BE2C (cell line): ENCODE measurements around the gene TXNL1.

ENCODE experiments used
- DNase-seq: peaks from one replicate; pipeline ENCODE4 v3.0.0-alpha.2; 2020
- H3K27me3 ChIP-seq: fragments of 250-450 bp; sonication (Bioruptor Pico); 2 replicates; pipeline ENCODE4 v1.5.1; 2020; ENCODE audit warnings: mild to moderate bottlenecking
- H3K36me3 ChIP-seq: fragments of 250-450 bp; sonication (Bioruptor Pico); 2 replicates; pipeline ENCODE4 v1.5.1; 2020; ENCODE audit warnings: mild to moderate bottlenecking
- H3K4me1 ChIP-seq: fragments of 250-450 bp; sonication (Bioruptor Pico); 2 replicates; pipeline ENCODE4 v1.5.1; 2020
- H3K4me3 ChIP-seq: 2 replicates; pipeline ENCODE4 v1.5.1; 2011; ENCODE audit warnings: low read depth, low read length
- H3K9me3 ChIP-seq: fragments of 250-450 bp; sonication (Bioruptor Pico); 2 replicates; pipeline ENCODE4 v1.5.1; 2020
- CTCF ChIP-seq: IDR thresholded peaks from 2 replicates; pipeline ENCODE4 v1.5.1; 2012; ENCODE audit warnings: mild to moderate bottlenecking, low read depth, low read length

The TXNL1 gene

GRCh38 chr18:56627991-56628390 lies 10.4 kb downstream of the TXNL1 start:
- no peak for TF ChIP-seq CTCF
- Histone ChIP-seq H3K9me3 (no peaks in the 10 kb centered on the region), H3K36me3 (no peaks in the 10 kb centered on the region), H3K4me3 (no peak overlapping the region), H3K27me3 (no peaks in the 10 kb centered on the region), H3K4me1 (no peaks in the 10 kb centered on the region)
- no peak for DNase-seq

GRCh38 chr18:56615738-56616520 lies 22.5 kb downstream of the TXNL1 start:
- H3K36me3 ChIP-seq = peaks cover 6% of the 10 kb centered on the region; the same call in 1 of the 2 replicates
- no peaks in the 10 kb centered on the region for H3K9me3 ChIP-seq

GRCh38 chr18:56606618-56607017 lies 31.8 kb downstream of the TXNL1 start:
- Histone ChIP-seq H3K9me3 (no peaks in the 10 kb centered on the region), H3K27me3 (no peaks in the 10 kb centered on the region), H3K36me3 (peaks cover 9% of the 10 kb centered on the region; the same call in 1 of the 2 replicates), H3K4me3 (no peak overlapping the region), H3K4me1 (no peaks in the 10 kb centered on the region)
- no peak for TF ChIP-seq CTCF
- no peak for DNase-seq

More at GRCh38 chr18:56615738-56616520, 22.5 kb downstream of the TXNL1 start:
- H3K27me3 ChIP-seq = no peaks in the 10 kb centered on the region
- no peak for TF ChIP-seq CTCF
- H3K4me1 ChIP-seq = no peaks in the 10 kb centered on the region
- DNase-seq = no peak
- no peak overlapping the region for H3K4me3 ChIP-seq

- TF ChIP-seq CTCF = no peak
- Histone ChIP-seq H3K27me3 (no peaks in the 10 kb centered on the region), H3K4me3 (no peak overlapping the region), H3K9me3 (no peaks in the 10 kb centered on the region), H3K36me3 (no peaks in the 10 kb centered on the region), H3K4me1 (no peaks in the 10 kb centered on the region)
- DNase-seq = no peak
These were observed 40.0 kb downstream of the TXNL1 start for GRCh38 chr18:56598422-56598821.

- no peak for TF ChIP-seq CTCF
These were observed 44.5 kb downstream of the TXNL1 start for GRCh38 chr18:56593906-56594305.

GRCh38 chr18:56580026-56580425 lies 58.4 kb downstream of the TXNL1 start:
- Histone ChIP-seq H3K4me1 (0 out of 2 replicates have a peak, but pooled peaks cover 4% of the 10 kb centered on the region), H3K4me3 (no peak overlapping the region), H3K27me3 (no peaks in the 10 kb centered on the region), H3K9me3 (no peaks in the 10 kb centered on the region), H3K36me3 (no peaks in the 10 kb centered on the region)
- TF ChIP-seq CTCF = no peak
- DNase-seq = no peak

More at GRCh38 chr18:56593906-56594305, 44.5 kb downstream of the TXNL1 start:
- H3K9me3 ChIP-seq = no peaks in the 10 kb centered on the region
- no peaks in the 10 kb centered on the region for H3K27me3 ChIP-seq
- no peaks in the 10 kb centered on the region for H3K4me1 ChIP-seq
- no peak for DNase-seq
- H3K4me3 ChIP-seq = no peak overlapping the region
- H3K36me3 ChIP-seq = no peaks in the 10 kb centered on the region
